ENCODE data around the gene DEFB127. TPM values are rescaled to one million over a fixed set of nuclear protein-coding genes. Genes with fewer than 3 reads are reported as not detected.
"Not testable (repeated sequence)": the region's sequence is repeated elsewhere in the genome, so short reads cannot be mapped to it uniquely, and the experiment has no call there.

DEFB127 gene, protein sequence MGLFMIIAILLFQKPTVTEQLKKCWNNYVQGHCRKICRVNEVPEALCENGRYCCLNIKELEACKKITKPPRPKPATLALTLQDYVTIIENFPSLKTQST
- polyA plus RNA-seq (ENCODE audit: insufficient read length in 4 of 4): not detected

DNA sequence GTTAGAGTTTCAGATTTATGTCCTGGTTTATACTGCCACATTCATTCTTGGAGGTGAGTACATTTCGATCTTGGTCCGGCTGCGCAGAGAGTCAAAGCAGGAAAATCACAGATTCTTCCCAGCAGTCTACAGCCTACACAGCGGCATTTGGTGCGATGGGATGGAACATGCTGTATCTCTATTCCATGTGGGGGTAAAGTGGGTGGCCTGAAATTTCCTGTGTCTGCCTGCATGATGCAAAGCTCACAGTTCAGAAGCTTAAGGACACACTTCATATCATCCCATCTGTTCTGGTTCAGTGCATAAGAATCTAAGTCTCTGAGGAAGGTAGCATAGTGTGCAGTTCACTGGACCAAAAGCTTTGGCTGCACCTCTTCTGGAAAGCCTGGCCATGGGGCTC, at the start of gene DEFB127:
Gene DEFB127 (plus strand): TSS at position 301 of the 400 bp plus-strand sequence. CDS start 91 bp downstream, at position 392.
- DNase-seq (ENCODE audit: low read depth in 4 of 4, low spot score in 2 of 4): no peak

DNA sequence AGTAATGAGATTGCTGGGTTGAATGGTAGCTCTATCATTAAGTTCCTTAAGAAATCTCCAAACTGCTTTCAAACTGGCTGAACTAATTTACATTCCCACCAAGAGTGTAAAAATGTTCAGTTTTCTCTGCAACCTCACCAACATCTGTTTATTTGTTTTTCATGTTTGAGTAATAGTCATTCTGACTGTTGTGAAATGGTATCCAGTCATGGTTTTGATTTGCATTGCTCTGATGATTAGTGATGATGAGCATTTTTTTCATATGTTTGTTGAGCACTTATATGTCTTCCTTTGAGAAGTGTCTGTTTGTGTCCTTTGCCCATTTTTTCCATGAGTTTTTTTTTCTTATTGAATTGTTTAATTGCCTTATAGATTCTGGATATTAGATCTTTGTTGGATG, 44.9 kb upstream of the DEFB127 start:
- no peak for DNase-seq (ENCODE audit: low read depth in 4 of 4, low spot score in 2 of 4)

DNA sequence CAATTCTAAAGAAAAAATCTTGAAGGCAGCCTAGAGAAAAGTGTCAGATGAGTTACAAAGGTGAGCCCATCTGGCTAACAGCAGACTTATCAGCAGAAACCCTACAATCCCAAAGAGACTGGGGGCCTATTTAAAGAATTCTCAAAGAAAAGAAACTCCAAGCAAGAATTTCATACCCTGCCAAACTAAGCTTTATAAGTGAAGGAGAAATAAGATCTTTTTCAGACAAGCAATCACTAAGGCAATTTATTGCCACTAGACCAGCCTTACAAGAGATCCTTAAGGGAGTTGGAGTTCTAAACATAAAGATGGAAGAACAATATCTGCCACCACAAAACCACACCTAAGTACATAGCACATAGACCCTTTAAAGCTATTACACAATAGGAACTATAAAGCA, 39.7 kb upstream of the DEFB127 start:
- no peak for DNase-seq (ENCODE audit: low read depth in 4 of 4, low spot score in 2 of 4)

DNA sequence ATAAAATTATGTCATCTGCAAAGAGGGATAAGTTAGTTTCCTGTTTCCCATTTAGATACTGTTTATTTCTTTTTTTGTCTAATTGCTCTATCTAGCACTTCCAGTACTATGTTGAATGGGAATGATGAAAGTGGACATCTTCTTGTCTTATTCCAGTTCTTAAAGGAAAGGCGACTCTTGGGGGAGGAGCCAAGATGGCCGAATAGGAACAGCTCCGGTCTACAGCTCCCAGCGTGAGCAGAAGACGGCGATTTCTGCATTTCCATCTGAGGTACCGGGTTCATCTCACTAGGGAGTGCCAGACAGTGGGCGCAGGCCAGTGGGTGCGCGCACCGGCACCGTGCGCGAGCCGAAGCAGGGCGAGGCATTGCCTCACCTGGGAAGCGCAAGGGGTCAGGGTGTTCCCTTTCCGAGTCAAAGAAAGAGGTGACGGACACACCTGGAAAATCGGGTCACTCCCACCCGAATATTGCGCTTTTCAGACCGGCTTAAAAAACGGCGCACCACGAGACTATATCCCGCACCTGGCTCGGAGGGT, 27.4 kb upstream of the DEFB127 start:
- not testable (repeated sequence) for DNase-seq (ENCODE audit: low read depth in 4 of 4, low spot score in 2 of 4)

DNA sequence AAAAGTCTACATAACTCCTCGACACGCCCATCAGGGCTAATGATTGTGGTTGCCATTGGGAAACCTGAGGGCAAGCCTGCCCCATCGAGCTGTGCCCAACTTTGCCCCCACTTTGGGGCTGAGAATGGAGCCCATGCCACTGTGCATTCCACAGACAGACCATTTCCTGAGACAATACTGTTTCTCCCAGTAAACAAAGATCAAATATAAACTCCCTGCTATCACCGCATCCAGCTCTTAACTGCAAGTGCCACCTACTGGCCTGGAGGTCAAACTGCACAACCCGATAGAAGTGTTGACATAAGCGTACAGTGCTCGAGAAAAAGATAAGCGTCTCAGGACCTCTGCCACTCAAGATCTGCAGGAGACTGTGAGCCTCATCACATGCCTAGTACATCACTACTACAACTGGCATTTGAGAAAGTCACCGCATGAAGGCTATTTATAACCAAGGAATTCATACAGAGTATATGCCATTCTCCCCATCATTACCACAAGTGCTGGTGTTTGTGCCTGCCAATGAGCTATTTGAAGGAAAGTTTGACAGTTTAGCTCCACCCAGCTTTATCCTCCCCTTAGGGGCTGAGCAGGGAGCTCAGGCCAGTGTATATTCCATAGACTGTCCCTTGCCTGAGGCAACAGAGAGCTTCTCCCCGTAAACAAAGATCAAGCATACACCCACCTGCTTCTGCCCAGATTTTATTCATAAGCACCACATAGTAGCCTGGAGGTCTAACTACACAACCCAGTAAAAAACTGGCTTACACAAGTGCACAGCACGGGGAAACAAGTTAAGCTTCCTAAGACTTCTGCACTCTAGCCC, 19.4 kb upstream of the DEFB127 start:
- DNase-seq (ENCODE audit: low read depth in 4 of 4, low spot score in 2 of 4): no peak

DNA sequence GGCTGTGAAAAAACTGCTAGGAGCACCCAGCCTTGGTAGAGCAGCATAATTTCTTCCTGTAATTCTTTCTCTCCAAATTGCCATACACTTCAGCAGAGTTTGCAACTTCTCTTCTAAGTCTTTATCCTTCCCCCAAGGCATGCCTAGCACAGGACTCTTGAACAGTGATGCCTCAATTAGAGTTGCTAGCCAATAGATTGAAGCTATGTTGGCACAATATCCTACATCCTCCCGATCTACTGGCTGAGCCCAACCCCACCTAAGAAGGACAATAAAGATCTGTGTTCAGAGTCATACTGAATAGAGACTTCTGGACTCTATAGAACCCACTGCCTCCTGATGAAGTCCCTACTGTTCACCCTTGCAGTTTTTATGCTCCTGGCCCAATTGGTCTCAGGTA, 15.0 kb upstream of the DEFB127 start, which contains the start of gene DEFB126:
Gene DEFB126 (plus strand): TSS at position 301 of the 400 bp plus-strand sequence. CDS start 39 bp downstream, at position 340.
- no peak for DNase-seq (ENCODE audit: low read depth in 4 of 4, low spot score in 2 of 4)

DNA sequence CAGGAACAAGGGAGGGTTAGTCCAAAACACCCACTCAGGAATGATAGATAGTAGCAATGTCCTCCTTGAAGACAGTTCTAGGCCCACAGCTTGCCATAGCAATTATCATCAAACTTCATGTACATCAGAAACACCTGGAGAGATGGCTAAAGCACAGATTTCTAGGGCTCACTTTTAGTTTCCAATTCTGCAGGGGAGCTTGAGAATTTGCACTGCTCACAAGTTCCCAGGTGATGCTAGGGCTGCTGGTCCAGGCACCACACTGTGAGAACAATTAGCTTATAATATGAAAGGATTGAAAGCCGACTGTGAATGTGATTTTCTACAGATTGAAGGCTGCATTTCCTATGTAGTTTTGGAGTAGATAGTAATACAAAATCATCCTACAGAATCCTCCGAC, 11.4 kb upstream of the DEFB127 start:
- DNase-seq (ENCODE audit: low read depth in 4 of 4, low spot score in 2 of 4): no peak

DNA sequence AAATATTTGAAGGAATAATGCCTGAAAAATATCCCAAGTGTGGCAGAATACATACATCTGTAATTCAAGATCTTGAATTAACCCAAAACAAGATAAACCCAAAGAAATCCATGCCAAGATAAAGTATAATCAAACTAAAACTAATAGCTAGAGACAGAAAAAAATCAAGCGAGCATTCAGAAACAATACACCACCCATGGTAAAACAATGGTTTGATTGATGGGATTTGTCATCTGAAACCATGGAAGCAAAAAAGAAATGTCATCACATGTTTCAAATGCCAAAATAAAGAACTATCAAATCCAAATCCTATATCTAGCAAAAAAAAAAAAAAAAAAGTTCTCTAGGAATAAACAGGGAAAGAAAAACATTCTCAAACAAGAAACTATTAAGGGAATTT, 5.1 kb upstream of the DEFB127 start:
- no peak for DNase-seq (ENCODE audit: low read depth in 4 of 4, low spot score in 2 of 4)

DNA sequence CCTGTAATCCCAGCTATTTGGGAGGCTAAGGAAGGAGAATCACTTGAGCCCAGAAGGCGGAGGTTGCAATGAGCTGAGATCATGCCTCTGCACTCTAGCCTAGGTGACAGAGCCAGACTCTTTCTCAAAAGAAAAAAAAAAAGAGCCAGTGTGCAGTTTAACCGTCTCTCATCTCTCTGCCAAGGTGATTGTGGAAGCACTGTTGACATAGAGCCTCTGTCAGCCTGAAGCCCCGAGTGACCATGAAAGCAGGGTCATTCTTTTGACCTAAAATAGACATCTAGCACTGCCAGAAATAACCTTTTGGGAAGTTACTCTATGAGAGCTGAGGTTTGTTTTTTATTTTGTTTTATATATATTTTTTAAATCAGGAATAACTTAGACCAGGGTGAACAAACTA, 7.4 kb downstream of the DEFB127 start:
- no peak for DNase-seq (ENCODE audit: low read depth in 4 of 4, low spot score in 2 of 4)

DNA sequence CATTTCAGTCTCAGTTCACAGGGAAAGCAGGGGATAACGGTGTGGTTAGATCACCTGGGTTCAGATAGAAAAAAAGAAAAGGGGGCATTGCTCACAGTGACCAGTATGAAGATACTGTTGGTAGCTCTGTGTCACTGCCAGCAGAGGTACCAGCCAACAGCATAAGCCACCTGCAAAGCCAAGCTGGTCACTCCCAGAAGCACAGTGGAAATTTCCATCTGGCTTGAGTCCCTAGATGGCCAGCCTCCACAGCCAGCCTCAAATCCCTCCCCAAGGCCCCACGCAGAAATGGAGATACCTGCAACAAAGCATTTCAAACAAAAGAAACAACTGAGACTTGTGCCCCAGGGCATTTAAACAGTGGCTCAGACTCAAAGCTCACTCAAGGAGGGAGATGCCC, 11.6 kb downstream of the DEFB127 start:
- no peak for DNase-seq (ENCODE audit: low read depth in 4 of 4, low spot score in 2 of 4)

DNA sequence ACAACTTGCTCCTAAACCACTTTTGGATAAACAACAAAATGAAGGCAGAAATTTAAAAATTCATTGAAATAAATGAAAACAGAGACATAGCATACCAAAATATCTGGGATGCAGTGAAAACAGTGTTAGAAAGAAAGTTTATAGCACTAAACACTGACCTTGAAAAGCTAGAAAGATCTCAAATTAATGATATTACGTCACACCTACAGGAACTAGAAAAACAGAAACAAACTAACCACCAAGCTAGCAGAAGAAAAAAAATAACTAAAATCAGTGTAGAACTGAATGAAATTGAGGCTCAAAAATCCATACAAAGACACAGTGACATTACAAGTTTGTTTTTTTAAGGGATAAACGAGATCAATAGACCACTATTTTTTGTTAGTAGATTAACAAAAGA, 27.0 kb downstream of the DEFB127 start:
- no peak for DNase-seq (ENCODE audit: low read depth in 4 of 4, low spot score in 2 of 4)

DNA sequence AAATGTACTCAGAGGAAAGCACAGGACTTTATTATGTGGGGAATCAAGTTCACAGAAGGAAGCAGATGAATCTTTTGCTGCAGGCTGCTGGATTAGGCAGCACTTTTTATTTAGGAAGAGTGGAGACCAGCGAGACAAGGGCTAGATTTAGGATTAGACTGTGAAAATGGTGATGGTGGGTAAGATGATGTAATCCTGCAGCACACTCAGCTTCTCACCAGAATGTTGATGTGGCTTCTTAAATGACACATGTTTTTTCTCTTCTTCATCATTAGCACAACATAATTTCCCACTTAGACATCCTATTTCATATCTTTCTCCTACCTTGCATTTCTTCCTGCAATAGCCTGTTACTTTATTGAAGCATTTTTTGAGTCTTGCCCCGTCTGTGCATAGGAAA, 30.5 kb downstream of the DEFB127 start:
- DNase-seq (ENCODE audit: low read depth in 4 of 4, low spot score in 2 of 4): no peak

DNA sequence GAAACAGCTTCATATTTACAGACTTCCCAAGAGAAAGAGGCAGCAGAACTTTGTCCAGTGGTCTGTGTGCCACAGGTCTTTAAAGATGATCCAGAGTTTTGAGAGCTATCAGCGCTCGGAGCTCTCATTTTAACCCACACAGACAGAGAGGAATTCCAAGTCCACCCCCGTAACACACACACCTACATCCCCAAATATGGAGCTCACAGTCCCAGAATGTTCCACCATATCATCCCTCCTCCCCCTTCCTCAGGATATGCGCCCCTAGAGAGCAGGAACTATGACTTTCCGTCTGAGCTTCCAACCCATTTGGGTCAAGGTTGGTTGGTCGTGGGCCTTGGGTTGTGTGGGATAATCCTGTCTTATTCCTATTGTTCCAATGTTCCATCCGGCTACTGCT, 32.4 kb downstream of the DEFB127 start, which contains the start of gene DEFB128:
Gene DEFB128 (minus strand): TSS at position 101 of the 400 bp plus-strand sequence. CDS start 88 bp downstream, at position 13.
- no peak for DNase-seq (ENCODE audit: low read depth in 4 of 4, low spot score in 2 of 4)

DNA sequence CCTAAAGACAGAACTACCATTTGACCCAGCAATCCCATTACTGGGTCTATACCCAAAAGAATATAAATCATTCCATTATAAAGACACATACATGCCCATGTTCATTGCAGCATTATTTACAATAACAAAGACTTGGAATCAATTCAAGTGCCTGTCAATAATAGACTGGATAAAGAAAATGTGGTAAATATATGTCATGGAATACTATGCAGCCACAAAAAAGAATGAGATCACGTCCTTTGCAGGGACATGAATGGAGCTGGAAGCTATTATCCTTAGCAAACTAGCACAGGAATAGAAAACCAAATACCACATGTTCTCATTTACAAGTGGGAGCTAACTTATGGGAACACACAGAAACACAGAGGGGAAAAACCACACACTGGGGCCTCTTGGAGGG, 41.0 kb downstream of the DEFB127 start:
- no peak for DNase-seq (ENCODE audit: low read depth in 4 of 4, low spot score in 2 of 4)

DNA sequence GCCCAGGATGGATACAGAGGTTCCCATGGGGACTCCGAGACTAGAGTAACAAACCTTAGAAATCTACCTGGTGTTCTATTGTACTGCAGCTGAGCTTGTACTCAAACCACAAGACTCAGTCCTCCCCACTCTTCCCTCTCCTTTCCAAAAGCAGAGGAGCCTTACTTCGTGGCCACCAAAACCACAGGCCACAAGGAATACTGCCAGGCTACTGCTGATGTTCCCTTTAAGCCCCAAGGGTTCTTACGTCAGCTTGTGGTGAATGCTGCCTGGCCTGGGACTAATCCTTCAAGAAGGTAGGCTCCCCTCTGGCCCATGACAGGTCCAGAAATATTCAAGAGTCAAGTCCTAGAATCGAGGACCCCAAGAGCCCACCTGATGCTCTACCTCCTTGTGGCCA, 42.7 kb downstream of the DEFB127 start:
- DNase-seq (ENCODE audit: low read depth in 4 of 4, low spot score in 2 of 4): no peak

DNA sequence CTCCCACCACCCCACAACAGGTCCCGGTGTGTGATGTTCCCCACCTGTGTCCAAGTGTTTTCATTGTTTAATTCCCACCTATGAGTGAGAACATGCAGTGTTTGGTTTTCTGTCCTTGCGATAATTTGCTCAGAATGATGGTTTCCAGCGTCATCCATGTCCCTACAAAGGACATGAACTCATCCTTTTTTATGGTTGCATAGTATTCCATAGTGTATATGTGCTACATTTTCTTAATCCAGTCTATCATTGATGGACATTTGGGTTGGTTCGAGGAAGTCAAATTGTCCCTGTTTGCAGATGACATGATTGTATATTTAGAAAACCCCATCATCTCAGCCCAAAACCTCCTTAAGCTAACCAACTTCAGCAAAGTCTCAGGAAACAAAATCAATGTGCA, 46.4 kb downstream of the DEFB127 start:
- not testable (repeated sequence) for DNase-seq (ENCODE audit: low read depth in 4 of 4, low spot score in 2 of 4)

Other genes with a start within 250 kb of the DEFB127 start
- gene DEFB125, start 69.8 kb upstream of the DEFB127 start, polyA plus RNA-seq (ENCODE audit: insufficient read length in 4 of 4): not detected
- gene DEFB126, start 14.9 kb upstream of the DEFB127 start, polyA plus RNA-seq (ENCODE audit: insufficient read length in 4 of 4): not detected
- gene DEFB128, start 32.3 kb downstream of the DEFB127 start, polyA plus RNA-seq (ENCODE audit: insufficient read length in 4 of 4): not detected
- gene DEFB129, start 69.8 kb downstream of the DEFB127 start, polyA plus RNA-seq (ENCODE audit: insufficient read length in 4 of 4): not detected
- gene DEFB132, start 100.3 kb downstream of the DEFB127 start, polyA plus RNA-seq (ENCODE audit: insufficient read length in 4 of 4): under 1 TPM in 1 of 4 donors, not detected in 3; 0.10 TPM
- 10 to 100 TPM; 32.0 to 43.0 (median 37.6) TPM for gene C20orf96, start 133.3 kb downstream of the DEFB127 start, polyA plus RNA-seq (ENCODE audit: insufficient read length in 4 of 4)
- gene ZCCHC3, start 140.1 kb downstream of the DEFB127 start, polyA plus RNA-seq (ENCODE audit: insufficient read length in 4 of 4): 10 to 100 TPM; 41.0 to 59.0 (median 48.3) TPM
- gene SOX12, start 168.1 kb downstream of the DEFB127 start, polyA plus RNA-seq (ENCODE audit: insufficient read length in 4 of 4): 10 to 100 TPM; 25.1 to 45.5 (median 36.8) TPM
- gene NRSN2, start 189.7 kb downstream of the DEFB127 start, polyA plus RNA-seq (ENCODE audit: insufficient read length in 4 of 4): 10 to 100 TPM; 45.3 to 56.4 (median 49.5) TPM
- gene TRIB3, start 223.3 kb downstream of the DEFB127 start, polyA plus RNA-seq (ENCODE audit: insufficient read length in 4 of 4): 1 to 10 TPM; 3.8 to 5.4 (median 4.1) TPM